K562 (cell line): ENCODE results near the gene SLC4A3. TPM values are rescaled to one million over a fixed set of nuclear protein-coding genes. Genes with fewer than 3 reads are reported as not detected.

ENCODE experiments used
- ATAC-seq: fragments of 200-7000 bp; cut with Tn5 transposase; 3 replicates; pipeline ENCODE4 v1.9.1; 2020; ENCODE audit warnings: moderate library complexity
- BruUV-seq: library from RNA; stranded (reverse); fragments of 400-500 nt; replicated peaks from 2 replicates; lab custom pipeline; 2021; lab: Mats Ljungman, UMichigan
- CTCF ChIA-PET: fragments of 300-600 bp; formaldehyde crosslinking; extraction: SDS; loops from one replicate; lab custom pipeline; 2021; ENCODE audit warnings: low intra/inter-chr PET ratio; lab: Yijun Ruan, JAX
- POLR2A ChIA-PET: fragments of 300-600, 350-650 bp; sonication (Branson Sonifier 250); formaldehyde crosslinking; extraction: SDS; loops from one replicate; lab custom pipeline; 2021; ENCODE audit warnings: antibody characterized with exemption, inconsistent platforms; lab: Yijun Ruan, JAX
- DNase-seq, 4 experiments: peaks; one replicate each; pipeline versions ENCODE4 v3.0.0 to v3.0.0-alpha.2; 2011 to 2018; ENCODE audit warnings: low spot score in 3 of 4, mixed read lengths in 3 of 4; ENCODE audit errors: extremely low read depth in 1 of 4
- FAIRE-seq: peaks from 2 replicates; lab custom pipeline; 2011; peaks lifted over from hg19 to GRCh38; lab: Jason Lieb, UNC
- H2AFZ ChIP-seq: 2 replicates; pipeline ENCODE4 v1.6.0; 2011; ENCODE audit warnings: low read depth, low read length, control low read depth, inconsistent platforms
- H3K27ac ChIP-seq: fragments of 200-600 bp; 3 replicates; pipeline ENCODE4 v1.8.0; 2011; ENCODE audit warnings: low read depth, mild to moderate bottlenecking, control low read depth, inconsistent platforms, low read length, moderate library complexity, mixed read lengths; ENCODE audit errors: extremely low read depth
- H3K27me3 ChIP-seq, 2 experiments: fragments of 300-600 bp in 1 of 2; 2 replicates in 1 of 2; 3 replicates in 1 of 2; pipeline versions ENCODE4 v1.6.0 to v1.8.0; 2011; ENCODE audit warnings: inconsistent platforms in 2 of 2, low read length in 2 of 2, mild to moderate bottlenecking in 1 of 2, mixed read lengths in 1 of 2, moderate library complexity in 1 of 2; ENCODE audit not compliant: control insufficient read depth in 2 of 2, insufficient read depth in 2 of 2
- H3K36me3 ChIP-seq: fragments of 300-600 bp; 3 replicates; pipeline ENCODE4 v1.8.0; 2011; ENCODE audit warnings: mild to moderate bottlenecking, low read length, inconsistent platforms; ENCODE audit not compliant: control insufficient read depth, insufficient read depth
- H3K4me1 ChIP-seq, 2 experiments: fragments of 200-600 bp in 1 of 2; replicated peaks in 1 of 2; 2 replicates in 1 of 2; 3 replicates in 1 of 2; pipeline versions ENCODE4 v1.5.1 to v1.8.0; 2011; ENCODE audit warnings: inconsistent platforms in 2 of 2, low read length in 2 of 2, mild to moderate bottlenecking in 1 of 2, mixed read lengths in 1 of 2, moderate library complexity in 1 of 2; ENCODE audit not compliant: control insufficient read depth in 2 of 2, insufficient read depth in 2 of 2
- H3K4me2 ChIP-seq: 2 replicates; pipeline ENCODE4 v1.6.1; 2011; ENCODE audit warnings: low read length, control low read depth, inconsistent platforms, mixed read lengths; ENCODE audit not compliant: insufficient read depth
- H3K4me3 ChIP-seq: fragments of 200-600 bp; sonication (generic), shearing (Covaris generic); 2 replicates; pipeline ENCODE4 v1.5.1; 2016; ENCODE audit warnings: control low read depth, inconsistent platforms
- H3K79me2 ChIP-seq: fragments of 200-600 bp; 3 replicates; pipeline ENCODE4 v1.8.0; 2011; ENCODE audit warnings: low read length, inconsistent platforms; ENCODE audit not compliant: control insufficient read depth, insufficient read depth
- H3K9ac ChIP-seq, 2 experiments: 2 replicates each; pipeline versions ENCODE4 v1.6.0 to v1.6.1; 2011; ENCODE audit warnings: low read depth in 2 of 2, low read length in 2 of 2, control low read depth in 1 of 2, inconsistent platforms in 1 of 2, mild to moderate bottlenecking in 1 of 2, mixed read lengths in 1 of 2; ENCODE audit not compliant: insufficient read depth in 1 of 2
- H3K9me1 ChIP-seq: one replicate; pipeline ENCODE4 v1.6.0; 2011; ENCODE audit warnings: inconsistent platforms, mild to moderate bottlenecking, low read length, moderate library complexity; ENCODE audit not compliant: control insufficient read depth, insufficient read depth
- H3K9me3 ChIP-seq: replicated peaks from 2 replicates; pipeline ENCODE4 v1.5.1; 2011; ENCODE audit warnings: low read depth, low read length, inconsistent platforms; ENCODE audit not compliant: control insufficient read depth, insufficient read depth
- H4K20me1 ChIP-seq: replicated peaks from 2 replicates; pipeline ENCODE4 v1.6.1; 2011; ENCODE audit warnings: low read length, inconsistent platforms, mixed read lengths; ENCODE audit not compliant: control insufficient read depth, insufficient read depth
- ADNP ChIP-seq: fragments of 200-800 bp; sonication (Bioruptor generic); IDR thresholded peaks from 2 replicates; pipeline ENCODE4 v1.6.1; 2016; ENCODE audit warnings: missing genetic modification characterization, missing compliant biosample characterization
- E2F4 ChIP-seq: sonication (generic); formaldehyde crosslinking; IDR thresholded peaks from 2 replicates; pipeline ENCODE4 v1.8.0; 2022; ENCODE audit warnings: mild to moderate bottlenecking, low read depth, missing genetic modification reagents
- GMEB1 ChIP-seq: fragments of 250-450 bp; sonication (Bioruptor Pico); IDR thresholded peaks from 2 replicates; pipeline ENCODE4 v1.4.0; 2020; ENCODE audit warnings: mild to moderate bottlenecking
- MAZ ChIP-seq, 2 experiments: fragments of 450-650 bp in 1 of 2; sonication (generic) in 1 of 2; formaldehyde crosslinking; IDR thresholded peaks in 1 of 2; conservative IDR thresholded peaks in 1 of 2; 2 replicates each; pipeline versions ENCODE4 v1.4.0 to v1.5.0; 2020; ENCODE audit warnings: mild to moderate bottlenecking in 1 of 2, missing genetic modification reagents in 1 of 2
- NFIX ChIP-seq: fragments of 250-450 bp; sonication (Bioruptor Pico); IDR thresholded peaks from 2 replicates; pipeline ENCODE4 v1.4.0; 2020; ENCODE audit warnings: low read depth, mild to moderate bottlenecking, moderate library complexity
- TEAD2 ChIP-seq: fragments of 450-650 bp; IDR thresholded peaks from 2 replicates; pipeline ENCODE4 v1.6.1; 2016; ENCODE audit warnings: missing genetic modification characterization, control low read depth, missing compliant biosample characterization
- YBX1 ChIP-seq: fragments of 450-650 bp; IDR thresholded peaks from 2 replicates; pipeline ENCODE4 v1.7.1; 2016; ENCODE audit warnings: mild to moderate bottlenecking
- ZNF398 ChIP-seq: fragments of 250-450 bp; sonication (Bioruptor Pico); IDR thresholded peaks from 2 replicates; pipeline ENCODE4 v1.8.0; 2021; ENCODE audit warnings: moderate library complexity, mild to moderate bottlenecking, inconsistent platforms
- WGBS: fragments of 100-300 bp; shearing (Covaris generic); methylation state at CpG from one replicate; pipeline ENCODE4 v1.1.6; 2016; ENCODE audit warnings: low coverage, mixed read lengths; ENCODE audit not compliant: insufficient coverage; ENCODE audit errors: missing lambda C conversion rate; 5-methylcytosine and 5-hydroxymethylcytosine counted together
- in situ Hi-C: fragments of 300-500 bp; cut with MboI; formaldehyde crosslinking; loops from 4 replicates; pipeline ENCODE4 v1.15.0; 2018; ENCODE audit warnings: inconsistent platforms, mixed read lengths
- intact Hi-C: fragments of 100-400 bp; cut with micrococcal nuclease; formaldehyde crosslinking; loops from 2 replicates; pipeline ENCODE4 v1.14.2; 2022
- polyA plus RNA-seq, 8 experiments: library from polyadenylated mRNA; depleted of rRNA in 4 of 8; stranded (reverse) in 5 of 8; unstranded in 3 of 8; fragments of >200 nt; fragmentation: Nextera tagmentation in 2 of 8; fragmentation: Illumina TruSeq in 1 of 8; extraction: Ambion mirVana in 2 of 8; extraction: Trizol in 1 of 8; gene quantifications; 2 replicates each; pipeline versions ENCODE4 v1.2.1 to v1.2.3, GENCODE V29; 2011 to 2014; ENCODE audit warnings: inconsistent platforms in 1 of 8, missing spikeins in 1 of 8
- total RNA-seq, 7 experiments: library from RNA; depleted of rRNA in 6 of 7; stranded (reverse); fragments of >200 nt in 6 of 7; fragmentation: Illumina TruSeq in 2 of 7; extraction: Trizol in 2 of 7; gene quantifications; 2 replicates each; pipeline versions ENCODE4 v1.2.1 to v1.2.3, GENCODE V29; 2011 to 2021; ENCODE audit warnings: low replicate concordance in 1 of 7

Gene SLC4A3
- total and polyA plus RNA-seq, 9 of the 15 experiments (the other 6 are each of a cell fraction or from before 2014, with no cell fraction given): 0.04 to 0.31 (median 0.16) TPM; not detected in 5

- no peak for TF ChIP-seq TEAD2 (tag)
- TF ChIP-seq MAZ (CRISPR knock-in tag; conservative IDR thresholded peaks at IDR 0.05 in 1 of 2, IDR thresholded peaks at IDR 0.05 in 1 of 2): no peak
- TF ChIP-seq GMEB1 (CRISPR knock-in tag): no peak
Observed at GRCh38 chr2:219605607-219605954, 21.8 kb upstream of the SLC4A3 start (continued).

- DNase-seq (no peak), FAIRE-seq (no peak), ATAC-seq (no peak)
- Histone ChIP-seq H3K9ac (peak overlapping the region in 1 of 2 experiments; percentile 45; a peak in 1 of 4 replicates), H3K9me1 (no peaks in the 10 kb centered on the region), H3K9me3 (no peaks in the 10 kb centered on the region), H3K36me3 (peaks cover 7% of the 10 kb centered on the region; the same call in 1 of the 3 replicates), H3K4me2 (no peak overlapping the region), H2AFZ (no peak overlapping the region), H3K27ac (no peak overlapping the region), H3K4me1 (peaks cover 0 to 19% of the 10 kb centered on the region in 2 experiments; a peak in 2 of 5 replicates), H4K20me1 (no peaks in the 10 kb centered on the region), H3K79me2 (no peaks in the 10 kb centered on the region), H3K27me3 (no peaks in the 10 kb centered on the region), H3K4me3 (no peak overlapping the region)
- BruUV-seq: no TSS peak
- intact Hi-C loops: no loop called here
- ChIA-PET POLR2A (no interaction called here), CTCF (no interaction called here)
- in situ Hi-C loops: no loop called here
- 75% methylated on average over 8 of the region's 15 CpGs for WGBS
- no peak for TF ChIP-seq ZNF398
- TF ChIP-seq E2F4 (CRISPR knock-in tag): no peak
- TF ChIP-seq NFIX (CRISPR knock-in tag): no peak
- no peak for TF ChIP-seq ADNP (tag)
- TF ChIP-seq YBX1: no peak
Observed at GRCh38 chr2:219607931-219608330, 19.5 kb upstream of the SLC4A3 start.
